ENCODE measurements around the gene SHANK2. TPM values are rescaled to one million over a fixed set of nuclear protein-coding genes. Genes with fewer than 3 reads are reported as not detected.

Gene SHANK2
- total RNA-seq = 10 to 100 TPM in 2 of 4 donors, 1 to 10 TPM in 2; 1.1 to 16.7 (median 9.0) TPM

DNA sequence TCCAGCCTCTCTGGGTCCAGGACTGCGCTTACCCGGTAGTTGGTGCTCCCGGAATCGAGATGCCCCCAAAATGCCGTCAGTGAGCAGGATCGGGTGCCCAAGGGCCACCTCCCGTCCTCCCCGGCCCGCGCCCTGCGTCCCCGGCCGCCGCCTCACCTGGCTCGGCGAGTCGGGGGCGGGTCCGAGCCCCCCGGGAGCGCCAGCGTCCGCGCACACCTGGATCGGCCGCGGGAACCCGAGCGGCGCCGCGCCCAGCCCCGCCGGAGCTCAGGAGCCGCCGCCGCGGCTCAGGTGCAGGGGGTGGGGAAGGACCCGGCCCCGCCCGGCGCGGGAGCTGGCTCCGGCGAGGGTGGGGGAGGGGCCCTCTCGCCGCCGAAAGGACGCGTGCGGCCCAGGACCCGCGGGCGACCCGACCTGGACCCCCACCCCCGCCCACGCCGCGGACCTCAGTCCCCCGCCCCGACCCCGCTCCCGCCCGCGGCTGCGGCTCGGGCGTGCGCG, at the start of gene SHANK2:
TSS of gene SHANK2 (minus strand) at position 309 of the 501 bp plus-strand sequence. CDS start 105,251 bp downstream, outside the sequence.
- intact Hi-C loops (cut with DNase I; ENCODE audit: low total_unique reads) = no loop called here
- TF ChIP-seq, protein P1, sequence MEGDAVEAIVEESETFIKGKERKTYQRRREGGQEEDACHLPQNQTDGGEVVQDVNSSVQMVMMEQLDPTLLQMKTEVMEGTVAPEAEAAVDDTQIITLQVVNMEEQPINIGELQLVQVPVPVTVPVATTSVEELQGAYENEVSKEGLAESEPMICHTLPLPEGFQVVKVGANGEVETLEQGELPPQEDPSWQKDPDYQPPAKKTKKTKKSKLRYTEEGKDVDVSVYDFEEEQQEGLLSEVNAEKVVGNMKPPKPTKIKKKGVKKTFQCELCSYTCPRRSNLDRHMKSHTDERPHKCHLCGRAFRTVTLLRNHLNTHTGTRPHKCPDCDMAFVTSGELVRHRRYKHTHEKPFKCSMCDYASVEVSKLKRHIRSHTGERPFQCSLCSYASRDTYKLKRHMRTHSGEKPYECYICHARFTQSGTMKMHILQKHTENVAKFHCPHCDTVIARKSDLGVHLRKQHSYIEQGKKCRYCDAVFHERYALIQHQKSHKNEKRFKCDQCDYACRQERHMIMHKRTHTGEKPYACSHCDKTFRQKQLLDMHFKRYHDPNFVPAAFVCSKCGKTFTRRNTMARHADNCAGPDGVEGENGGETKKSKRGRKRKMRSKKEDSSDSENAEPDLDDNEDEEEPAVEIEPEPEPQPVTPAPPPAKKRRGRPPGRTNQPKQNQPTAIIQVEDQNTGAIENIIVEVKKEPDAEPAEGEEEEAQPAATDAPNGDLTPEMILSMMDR (IDR thresholded peaks at IDR 0.05) = no peak
- no peak for TF ChIP-seq POLR2A (IDR thresholded peaks at IDR 0.05)
- 0 to 2% methylated on average over 1 to 17 of the region's 70 CpGs for WGBS, 2 donors
- DNase-seq (ENCODE audit: low spot score in 2 of 2) = no peak
- peak within 1 kb of the TSS; percentile 26 for H3K4me3 ChIP-seq (ENCODE audit: low read depth, poor library complexity, severe bottlenecking)

- intact Hi-C loops (cut with DNase I; ENCODE audit: low total_unique reads) = no loop called here
- TF ChIP-seq, protein P1 (IDR thresholded peaks at IDR 0.05) = no peak
- no peak for TF ChIP-seq POLR2A (IDR thresholded peaks at IDR 0.05)
- WGBS, 2 donors = 56 to 57% methylated on average over 17 of the region's 17 CpGs
- no peak overlapping the region for H3K4me3 ChIP-seq (ENCODE audit: low read depth, poor library complexity, severe bottlenecking)
- peak; percentile 11 to 78 for DNase-seq (ENCODE audit: low spot score in 2 of 2)
These were observed 49.6 kb upstream of the SHANK2 start for GRCh38 chr11:71301858-71302533.

GRCh38 chr11:71301046-71301857, 48.9 kb upstream of the SHANK2 start:
- intact Hi-C loops (cut with DNase I; ENCODE audit: low total_unique reads) = no loop called here
- H3K4me3 ChIP-seq (ENCODE audit: low read depth, poor library complexity, severe bottlenecking) = no peak overlapping the region
- 89% methylated on average over 19 of the region's 19 CpGs for WGBS, 2 donors
- peak; percentile 9 to 72 for DNase-seq (ENCODE audit: low spot score in 2 of 2)
- TF ChIP-seq, protein P1 (IDR thresholded peaks at IDR 0.05) = no peak
- TF ChIP-seq POLR2A (IDR thresholded peaks at IDR 0.05) = no peak

- intact Hi-C loops (cut with DNase I; ENCODE audit: low total_unique reads) = no loop called here
- 74 to 79% methylated on average over 8 of the region's 8 CpGs for WGBS, 2 donors
- DNase-seq (ENCODE audit: low spot score in 2 of 2) = no peak
- H3K4me3 ChIP-seq (ENCODE audit: low read depth, poor library complexity, severe bottlenecking) = no peak overlapping the region
- no peak for TF ChIP-seq POLR2A (IDR thresholded peaks at IDR 0.05)
- TF ChIP-seq, protein P1 (IDR thresholded peaks at IDR 0.05) = no peak
These were observed 47.8 kb upstream of the SHANK2 start for GRCh38 chr11:71300187-71300586.

DNA sequence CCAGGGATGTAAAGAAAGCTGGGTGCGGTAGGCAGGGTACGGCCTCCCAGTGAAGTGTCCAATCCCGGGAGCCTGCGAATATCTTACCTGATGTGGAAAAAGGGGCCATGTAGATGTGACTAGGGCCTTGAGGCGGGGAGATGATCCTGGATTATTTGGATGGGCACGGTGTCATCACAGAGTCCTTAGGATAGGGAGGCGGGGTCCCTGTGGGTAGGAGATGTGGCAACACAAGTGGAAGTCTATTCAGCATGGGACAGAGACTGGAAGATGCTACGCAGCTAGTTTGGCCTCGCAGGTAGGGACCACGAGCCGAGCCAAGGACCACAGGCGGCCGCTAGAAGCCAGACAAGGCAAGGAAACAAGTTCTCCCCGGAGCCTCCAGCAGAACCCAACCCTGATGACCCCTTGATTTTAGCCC, 46.4 kb upstream of the SHANK2 start:
- WGBS, 2 donors = 81 to 85% methylated on average over 14 of the region's 14 CpGs
- DNase-seq (ENCODE audit: low spot score in 2 of 2) = peak in 1 of 2 donors; percentile 74
- H3K4me3 ChIP-seq (ENCODE audit: low read depth, poor library complexity, severe bottlenecking) = no peak overlapping the region
- TF ChIP-seq, protein P1 (IDR thresholded peaks at IDR 0.05) = no peak
- no peak for TF ChIP-seq POLR2A (IDR thresholded peaks at IDR 0.05)
- intact Hi-C loops (cut with DNase I; ENCODE audit: low total_unique reads) = no loop called here
